Measurements from ENCODE around the gene SSH3.

Gene SSH3

GRCh38 chr11:67302571-67303131, 679 bp upstream of the SSH3 start:
- H3K4me3 ChIP-seq (ENCODE audit: low read depth, low read length), result no peak overlapping the region
- peak; percentile 72 for DNase-seq (ENCODE audit: low read depth)
- peak; percentile 84 for TF ChIP-seq MAX (IDR thresholded peaks at IDR 0.05; ENCODE audit: low read depth, low read length)
- no peak for TF ChIP-seq CTCF (IDR thresholded peaks at IDR 0.05; ENCODE audit: low read depth, low read length)
- peak; percentile 48 for TF ChIP-seq POLR2A (IDR thresholded peaks at IDR 0.05; ENCODE audit: extremely low read depth, insufficient read length)
- peak; percentile 64 for TF ChIP-seq MYC (IDR thresholded peaks at IDR 0.05; ENCODE audit: low read depth, low read length)

- TF ChIP-seq POLR2A (IDR thresholded peaks at IDR 0.05; ENCODE audit: extremely low read depth, insufficient read length) (no peak), CTCF (IDR thresholded peaks at IDR 0.05; ENCODE audit: low read depth, low read length) (no peak), MAX (IDR thresholded peaks at IDR 0.05; ENCODE audit: low read depth, low read length) (no peak), MYC (IDR thresholded peaks at IDR 0.05; ENCODE audit: low read depth, low read length) (no peak)
- no peak overlapping the region for H3K4me3 ChIP-seq (ENCODE audit: low read depth, low read length)
These were observed 593 bp downstream of the SSH3 start for GRCh38 chr11:67303835-67304411.

GRCh38 chr11:67304511-67305113, 1.3 kb downstream of the SSH3 start:
- H3K4me3 ChIP-seq (ENCODE audit: low read depth, low read length), result no peak overlapping the region
- TF ChIP-seq CTCF (IDR thresholded peaks at IDR 0.05; ENCODE audit: low read depth, low read length) (no peak), POLR2A (IDR thresholded peaks at IDR 0.05; ENCODE audit: extremely low read depth, insufficient read length) (no peak), MAX (IDR thresholded peaks at IDR 0.05; ENCODE audit: low read depth, low read length) (no peak), MYC (IDR thresholded peaks at IDR 0.05; ENCODE audit: low read depth, low read length) (no peak)
- peak; percentile 25 for DNase-seq (ENCODE audit: low read depth)

More at GRCh38 chr11:67303835-67304411, 593 bp downstream of the SSH3 start:
- DNase-seq (ENCODE audit: low read depth), result peak; percentile 27

- DNase-seq (ENCODE audit: low read depth), result no peak
- no peak for TF ChIP-seq MYC (IDR thresholded peaks at IDR 0.05; ENCODE audit: low read depth, low read length)
- no peak for TF ChIP-seq POLR2A (IDR thresholded peaks at IDR 0.05; ENCODE audit: extremely low read depth, insufficient read length)
- TF ChIP-seq CTCF (IDR thresholded peaks at IDR 0.05; ENCODE audit: low read depth, low read length), result no peak
- TF ChIP-seq MAX (IDR thresholded peaks at IDR 0.05; ENCODE audit: low read depth, low read length), result no peak
- no peak overlapping the region for H3K4me3 ChIP-seq (ENCODE audit: low read depth, low read length)
These were observed 3.6 kb downstream of the SSH3 start for GRCh38 chr11:67306769-67307544.

- no peak overlapping the region for H3K4me3 ChIP-seq (ENCODE audit: low read depth, low read length)
- no peak for DNase-seq (ENCODE audit: low read depth)
- no peak for TF ChIP-seq MAX (IDR thresholded peaks at IDR 0.05; ENCODE audit: low read depth, low read length)
- TF ChIP-seq MYC (IDR thresholded peaks at IDR 0.05; ENCODE audit: low read depth, low read length), result no peak
- no peak for TF ChIP-seq POLR2A (IDR thresholded peaks at IDR 0.05; ENCODE audit: extremely low read depth, insufficient read length)
- no peak for TF ChIP-seq CTCF (IDR thresholded peaks at IDR 0.05; ENCODE audit: low read depth, low read length)
These were observed 4.2 kb downstream of the SSH3 start for GRCh38 chr11:67307545-67308001.

All from NB4 (cell line).